ENCODE data around the gene ZNF829. TPM values are rescaled to one million over a fixed set of nuclear protein-coding genes. Genes with fewer than 3 reads are reported as not detected.

The ZNF829 gene
- total RNA-seq, 1 donor from 2014 or later: 3.0 TPM

- no peak for TF ChIP-seq CTCF (IDR thresholded peaks at IDR 0.05; ENCODE audit: insufficient read depth, low read length, poor library complexity, severe bottlenecking)
- Histone ChIP-seq H3K4me3 (ENCODE audit: low read depth, low read length) (no peak overlapping the region), H3K27me3 (ENCODE audit: control insufficient read depth, insufficient read depth, low read length) (no peaks in the 10 kb centered on the region), H3K36me3 (ENCODE audit: control insufficient read depth, insufficient read depth, low read length) (no peaks in the 10 kb centered on the region)
- no peak for DNase-seq (ENCODE audit: low read depth)
These were observed 38.8 kb downstream of the ZNF829 start for GRCh38 chr19:36876993-36877938.

GRCh38 chr19:36851898-36852297, 64.2 kb downstream of the ZNF829 start:
- TF ChIP-seq CTCF (IDR thresholded peaks at IDR 0.05; ENCODE audit: insufficient read depth, low read length, poor library complexity, severe bottlenecking): no peak
- Histone ChIP-seq H3K36me3 (ENCODE audit: control insufficient read depth, insufficient read depth, low read length) (no peaks in the 10 kb centered on the region), H3K4me3 (ENCODE audit: low read depth, low read length) (no peak overlapping the region), H3K27me3 (ENCODE audit: control insufficient read depth, insufficient read depth, low read length) (no peaks in the 10 kb centered on the region)
- DNase-seq (ENCODE audit: low read depth): no peak

- Histone ChIP-seq H3K36me3 (ENCODE audit: control insufficient read depth, insufficient read depth, low read length) (no peaks in the 10 kb centered on the region), H3K4me3 (ENCODE audit: low read depth, low read length) (peak within 1 kb of the TSS; percentile 95), H3K27me3 (ENCODE audit: control insufficient read depth, insufficient read depth, low read length) (no peaks in the 10 kb centered on the region)
- no peak for TF ChIP-seq CTCF (IDR thresholded peaks at IDR 0.05; ENCODE audit: insufficient read depth, low read length, poor library complexity, severe bottlenecking)
- peak; percentile 88 for DNase-seq (ENCODE audit: low read depth)
These were observed 65.3 kb downstream of the ZNF829 start, which contains the start of gene ZNF345 for GRCh38 chr19:36850559-36851442. ZNF345 (plus strand) TSS chr19:36850876; CDS start chr19:36876831, 25,955 bp downstream.

- DNase-seq (ENCODE audit: low read depth): peak; percentile 67
- Histone ChIP-seq H3K36me3 (ENCODE audit: control insufficient read depth, insufficient read depth, low read length) (no peaks in the 10 kb centered on the region), H3K4me3 (ENCODE audit: low read depth, low read length) (peak overlapping the region; percentile 95), H3K27me3 (ENCODE audit: control insufficient read depth, insufficient read depth, low read length) (no peaks in the 10 kb centered on the region)
- TF ChIP-seq CTCF (IDR thresholded peaks at IDR 0.05; ENCODE audit: insufficient read depth, low read length, poor library complexity, severe bottlenecking): no peak
These were observed 66.2 kb downstream of the ZNF829 start for GRCh38 chr19:36849701-36850558.

- TF ChIP-seq CTCF (IDR thresholded peaks at IDR 0.05; ENCODE audit: insufficient read depth, low read length, poor library complexity, severe bottlenecking): no peak
- no peak for DNase-seq (ENCODE audit: low read depth)
- Histone ChIP-seq H3K4me3 (ENCODE audit: low read depth, low read length) (no peak overlapping the region), H3K36me3 (ENCODE audit: control insufficient read depth, insufficient read depth, low read length) (no peaks in the 10 kb centered on the region), H3K27me3 (ENCODE audit: control insufficient read depth, insufficient read depth, low read length) (no peaks in the 10 kb centered on the region)
These were observed 68.1 kb downstream of the ZNF829 start for GRCh38 chr19:36847968-36848367.
